Measurements from ENCODE around the gene CGB2.
"Not testable (repeated sequence)": the region's sequence is repeated elsewhere in the genome, so short reads cannot be mapped to it uniquely, and the experiment has no call there.

CGB2 gene

DNA sequence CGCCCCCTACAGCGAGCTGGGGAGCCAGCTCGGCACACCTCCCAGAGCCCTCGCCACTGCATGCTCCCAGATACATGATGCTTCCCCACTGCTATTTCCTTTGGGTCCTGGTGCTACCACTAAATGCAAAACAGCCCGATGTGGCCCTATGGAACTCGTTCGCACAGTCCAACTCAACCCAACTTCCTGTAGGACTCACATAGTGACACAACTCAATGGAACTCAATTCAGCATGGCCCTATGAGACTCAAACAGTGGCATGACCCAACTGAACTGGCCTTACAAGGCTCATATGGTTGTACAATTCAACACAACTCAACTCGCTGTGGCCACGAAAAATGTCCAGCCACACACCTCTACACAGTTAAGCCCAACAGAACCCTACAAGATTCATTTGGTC lies 37.3 kb downstream of the CGB2 start:
- H3K9me3 ChIP-seq, result no peaks in the 10 kb centered on the region
- DNase-seq, result no peak
- H3K27me3 ChIP-seq, result peaks cover 15% of the 10 kb centered on the region
- no peak overlapping the region for H3K4me3 ChIP-seq (ENCODE audit: low read depth, low read length)
- 0 out of 2 replicates have a peak, but pooled peaks cover 3% of the 10 kb centered on the region for H3K4me1 ChIP-seq
- TF ChIP-seq, protein P1, sequence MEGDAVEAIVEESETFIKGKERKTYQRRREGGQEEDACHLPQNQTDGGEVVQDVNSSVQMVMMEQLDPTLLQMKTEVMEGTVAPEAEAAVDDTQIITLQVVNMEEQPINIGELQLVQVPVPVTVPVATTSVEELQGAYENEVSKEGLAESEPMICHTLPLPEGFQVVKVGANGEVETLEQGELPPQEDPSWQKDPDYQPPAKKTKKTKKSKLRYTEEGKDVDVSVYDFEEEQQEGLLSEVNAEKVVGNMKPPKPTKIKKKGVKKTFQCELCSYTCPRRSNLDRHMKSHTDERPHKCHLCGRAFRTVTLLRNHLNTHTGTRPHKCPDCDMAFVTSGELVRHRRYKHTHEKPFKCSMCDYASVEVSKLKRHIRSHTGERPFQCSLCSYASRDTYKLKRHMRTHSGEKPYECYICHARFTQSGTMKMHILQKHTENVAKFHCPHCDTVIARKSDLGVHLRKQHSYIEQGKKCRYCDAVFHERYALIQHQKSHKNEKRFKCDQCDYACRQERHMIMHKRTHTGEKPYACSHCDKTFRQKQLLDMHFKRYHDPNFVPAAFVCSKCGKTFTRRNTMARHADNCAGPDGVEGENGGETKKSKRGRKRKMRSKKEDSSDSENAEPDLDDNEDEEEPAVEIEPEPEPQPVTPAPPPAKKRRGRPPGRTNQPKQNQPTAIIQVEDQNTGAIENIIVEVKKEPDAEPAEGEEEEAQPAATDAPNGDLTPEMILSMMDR (IDR thresholded peaks at IDR 0.05; ENCODE audit: low read depth, low read length), result no peak
- H3K36me3 ChIP-seq, result no peaks in the 10 kb centered on the region

- no peaks in the 10 kb centered on the region for H3K36me3 ChIP-seq
- H3K27me3 ChIP-seq, result peaks cover 15% of the 10 kb centered on the region
- no peak overlapping the region for H3K4me3 ChIP-seq (ENCODE audit: low read depth, low read length)
- TF ChIP-seq, protein P1 (IDR thresholded peaks at IDR 0.05; ENCODE audit: low read depth, low read length), result no peak
- H3K9me3 ChIP-seq, result no peaks in the 10 kb centered on the region
- 0 out of 2 replicates have a peak, but pooled peaks cover 1% of the 10 kb centered on the region for H3K4me1 ChIP-seq
- no peak for DNase-seq
These were observed 38.7 kb downstream of the CGB2 start for GRCh38 chr19:49070416-49070815.

- no peak overlapping the region for H3K4me3 ChIP-seq (ENCODE audit: low read depth, low read length)
These were observed 40.3 kb downstream of the CGB2 start for GRCh38 chr19:49071860-49072547.

GRCh38 chr19:49073514-49074378 lies 42.1 kb downstream of the CGB2 start:
- Histone ChIP-seq H3K36me3 (no peaks in the 10 kb centered on the region), H3K4me3 (ENCODE audit: low read depth, low read length) (no peak overlapping the region), H3K4me1 (no peaks in the 10 kb centered on the region), H3K9me3 (no peaks in the 10 kb centered on the region), H3K27me3 (peaks cover 15% of the 10 kb centered on the region)
- DNase-seq, result peak; percentile 63
- TF ChIP-seq, protein P1 (IDR thresholded peaks at IDR 0.05; ENCODE audit: low read depth, low read length), result peak; percentile 54

More at GRCh38 chr19:49071860-49072547, 40.3 kb downstream of the CGB2 start:
- H3K4me1 ChIP-seq, result no peaks in the 10 kb centered on the region
- no peak for DNase-seq
- peaks cover 15% of the 10 kb centered on the region for H3K27me3 ChIP-seq
- H3K36me3 ChIP-seq, result no peaks in the 10 kb centered on the region
- TF ChIP-seq, protein P1 (IDR thresholded peaks at IDR 0.05; ENCODE audit: low read depth, low read length), result no peak
- H3K9me3 ChIP-seq, result no peaks in the 10 kb centered on the region

DNA sequence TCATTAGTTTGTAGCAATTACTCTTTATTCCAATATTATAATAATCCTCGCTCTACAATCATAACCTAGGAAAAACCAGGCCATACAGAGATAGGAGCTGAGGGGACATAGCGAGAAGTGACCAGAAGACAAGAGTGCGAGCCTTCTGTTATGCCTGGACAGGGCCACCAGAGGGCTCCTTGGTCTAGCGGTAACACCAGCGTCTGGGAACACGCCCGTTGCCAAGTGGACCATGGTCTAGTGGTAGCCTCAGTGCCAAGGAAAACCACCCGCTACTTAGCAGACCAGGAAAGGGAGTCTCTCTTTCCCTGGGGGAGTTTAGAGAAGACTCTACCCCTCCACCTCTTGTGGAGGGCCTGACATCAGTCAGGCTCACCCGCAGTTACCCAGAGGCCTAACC lies 43.2 kb downstream of the CGB2 start:
- TF ChIP-seq, protein P1 (IDR thresholded peaks at IDR 0.05; ENCODE audit: low read depth, low read length), result peak; percentile 65
- not testable (repeated sequence) for H3K36me3 ChIP-seq; H3K4me3 ChIP-seq (ENCODE audit: low read depth, low read length); H3K9me3 ChIP-seq; H3K4me1 ChIP-seq
- H3K27me3 ChIP-seq, result peaks cover 15% of the 10 kb centered on the region
- DNase-seq, result peak; percentile 77

DNA sequence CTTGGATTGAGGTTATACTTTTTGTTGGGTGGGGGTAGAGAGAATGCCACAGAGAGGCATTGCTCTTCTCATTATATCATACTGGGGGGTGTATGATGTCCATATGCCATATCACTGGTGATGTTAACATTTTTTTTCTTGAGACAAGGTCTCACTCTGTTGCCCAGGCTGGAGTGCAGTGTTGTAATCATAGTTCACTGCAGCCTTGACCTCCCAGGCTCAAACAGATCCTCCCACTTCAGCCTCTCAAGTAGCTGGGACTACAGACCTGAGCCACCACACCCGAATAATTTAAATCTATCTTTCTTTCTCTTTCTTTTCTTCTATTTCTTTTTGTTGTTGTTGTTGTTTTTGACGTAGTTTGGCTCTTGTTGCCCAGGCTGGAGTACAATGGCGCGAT lies 48.7 kb downstream of the CGB2 start:
- no peaks in the 10 kb centered on the region for H3K27me3 ChIP-seq
- peaks cover 3% of the 10 kb centered on the region for H3K4me1 ChIP-seq
- no peaks in the 10 kb centered on the region for H3K36me3 ChIP-seq
- H3K4me3 ChIP-seq (ENCODE audit: low read depth, low read length), result no peak overlapping the region
- no peaks in the 10 kb centered on the region for H3K9me3 ChIP-seq
- DNase-seq, result no peak
- TF ChIP-seq, protein P1 (IDR thresholded peaks at IDR 0.05; ENCODE audit: low read depth, low read length), result no peak

All from BE2C (cell line).